ENCODE data around the gene VPS25.

DNA sequence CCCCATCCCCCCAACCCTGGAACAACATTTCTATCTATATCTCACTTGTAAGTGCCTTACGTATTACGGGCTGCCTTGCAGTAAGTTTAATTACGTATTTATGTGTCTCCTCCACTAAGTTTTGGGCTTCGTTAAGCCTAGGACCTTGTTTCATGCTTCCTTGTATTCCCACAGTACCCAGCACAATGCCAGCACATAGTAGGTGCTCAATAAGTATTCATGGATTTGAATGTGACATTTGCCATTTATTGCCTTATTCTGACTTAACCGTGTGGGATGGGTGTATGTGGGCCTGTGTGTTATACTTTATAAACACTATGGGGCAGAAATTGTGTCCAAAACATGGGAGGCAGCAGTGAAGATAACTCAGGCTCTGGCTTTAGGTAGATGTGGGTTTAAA, 19.3 kb downstream of the VPS25 start:
- TF ChIP-seq EZH2 (IDR thresholded peaks at IDR 0.05; ENCODE audit: borderline replicate concordance, low read depth, low read length, severe bottlenecking): no peak
- TF ChIP-seq, protein P1, sequence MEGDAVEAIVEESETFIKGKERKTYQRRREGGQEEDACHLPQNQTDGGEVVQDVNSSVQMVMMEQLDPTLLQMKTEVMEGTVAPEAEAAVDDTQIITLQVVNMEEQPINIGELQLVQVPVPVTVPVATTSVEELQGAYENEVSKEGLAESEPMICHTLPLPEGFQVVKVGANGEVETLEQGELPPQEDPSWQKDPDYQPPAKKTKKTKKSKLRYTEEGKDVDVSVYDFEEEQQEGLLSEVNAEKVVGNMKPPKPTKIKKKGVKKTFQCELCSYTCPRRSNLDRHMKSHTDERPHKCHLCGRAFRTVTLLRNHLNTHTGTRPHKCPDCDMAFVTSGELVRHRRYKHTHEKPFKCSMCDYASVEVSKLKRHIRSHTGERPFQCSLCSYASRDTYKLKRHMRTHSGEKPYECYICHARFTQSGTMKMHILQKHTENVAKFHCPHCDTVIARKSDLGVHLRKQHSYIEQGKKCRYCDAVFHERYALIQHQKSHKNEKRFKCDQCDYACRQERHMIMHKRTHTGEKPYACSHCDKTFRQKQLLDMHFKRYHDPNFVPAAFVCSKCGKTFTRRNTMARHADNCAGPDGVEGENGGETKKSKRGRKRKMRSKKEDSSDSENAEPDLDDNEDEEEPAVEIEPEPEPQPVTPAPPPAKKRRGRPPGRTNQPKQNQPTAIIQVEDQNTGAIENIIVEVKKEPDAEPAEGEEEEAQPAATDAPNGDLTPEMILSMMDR (IDR thresholded peaks at IDR 0.05; ENCODE audit: borderline replicate concordance, extremely low read depth, low read length, poor library complexity, severe bottlenecking): no peak

Data from DND-41 (cell line).